HG02610 (cell line): ENCODE measurements around the gene LAP3.
"Not testable (repeated sequence)": the region's sequence is repeated elsewhere in the genome, so short reads cannot be mapped to it uniquely, and the experiment has no call there.

Experiments
- ATAC-seq: cut with Tn5 transposase; IDR thresholded peaks from one replicate; pipeline ENCODE4 v1.9.1; 2021; ENCODE audit warnings: mild to moderate bottlenecking, moderate library complexity; ENCODE audit not compliant: unreplicated experiment

The LAP3 gene

GRCh38 chr4:17576932-17577664, at the start of gene LAP3:
Gene LAP3, plus strand, starts transcription at chr4:17577198. Its CDS starts 268 bp downstream, at chr4:17577466.
- ATAC-seq, result peak; percentile 85

DNA sequence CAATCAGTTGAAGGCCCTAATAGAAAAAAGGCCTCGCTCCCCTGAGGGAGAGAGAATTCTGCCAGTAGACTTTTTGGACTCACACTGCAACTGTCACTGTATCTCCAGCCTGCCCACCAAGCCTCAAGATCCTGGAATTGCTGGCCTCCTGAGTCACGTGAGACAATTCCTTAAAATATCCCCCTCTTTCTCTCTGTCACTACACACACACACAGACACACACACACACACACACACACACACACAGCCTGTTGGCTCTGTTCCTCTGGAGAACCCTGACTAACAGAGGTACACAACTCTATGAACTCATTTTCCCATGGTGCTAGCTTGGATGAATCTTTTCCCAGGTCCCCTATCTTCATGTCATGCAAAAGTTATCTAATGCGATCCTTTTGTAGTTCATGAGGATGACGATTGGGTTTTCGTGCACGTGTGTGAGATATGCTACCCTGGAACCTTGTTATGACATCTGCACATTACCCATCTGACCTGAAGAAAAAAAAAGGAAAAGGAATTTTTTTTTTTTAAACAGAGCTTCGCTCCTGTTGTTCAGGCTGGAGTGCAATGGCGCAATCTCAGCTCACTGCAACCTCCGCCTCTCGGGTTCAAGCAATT, 48.3 kb upstream of the LAP3 start:
- no peak for ATAC-seq

DNA sequence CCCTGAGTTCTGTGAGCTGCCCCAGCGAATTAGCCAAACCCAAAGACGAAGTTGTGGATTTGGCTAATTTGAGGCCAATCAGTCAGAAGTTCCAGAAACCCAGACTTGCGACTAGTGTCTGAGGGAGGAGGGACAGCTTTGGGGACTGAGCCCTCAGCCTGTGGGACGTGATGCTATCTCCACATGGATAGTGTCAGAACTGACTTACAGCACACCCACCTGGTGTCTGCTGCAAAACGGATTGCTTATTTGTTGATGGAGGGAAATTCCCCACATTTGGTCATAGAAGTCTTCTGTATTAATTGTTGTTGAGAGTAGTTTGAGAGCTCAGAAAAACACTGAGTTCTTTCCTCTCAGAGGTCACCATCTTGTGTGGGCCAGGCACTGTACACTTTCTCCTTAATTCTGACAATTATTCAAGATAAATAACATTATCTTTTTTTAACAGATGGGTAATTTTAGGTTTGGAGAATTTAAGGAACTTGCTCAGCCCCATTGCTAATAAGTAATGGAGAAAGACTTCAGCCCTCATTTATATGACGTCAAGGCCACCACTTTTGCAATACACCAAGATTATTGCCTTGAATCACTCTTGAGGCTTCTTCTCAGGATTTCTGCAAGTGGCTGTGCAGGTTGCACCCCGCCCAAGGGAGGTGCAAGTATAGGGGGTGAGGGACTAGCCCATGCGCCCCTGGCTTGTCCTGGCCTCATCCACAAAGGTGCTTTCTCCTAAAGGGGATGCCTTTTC, 45.3 kb upstream of the LAP3 start:
- no peak for ATAC-seq

GRCh38 chr4:17534705-17535104, 42.3 kb upstream of the LAP3 start:
- no peak for ATAC-seq

- no peak for ATAC-seq
These were observed 41.8 kb upstream of the LAP3 start for GRCh38 chr4:17535242-17535641.

GRCh38 chr4:17535906-17536305, 41.1 kb upstream of the LAP3 start:
- ATAC-seq, result no peak

- ATAC-seq, result not testable (repeated sequence)
These were observed 39.9 kb upstream of the LAP3 start for GRCh38 chr4:17537060-17537459.

DNA sequence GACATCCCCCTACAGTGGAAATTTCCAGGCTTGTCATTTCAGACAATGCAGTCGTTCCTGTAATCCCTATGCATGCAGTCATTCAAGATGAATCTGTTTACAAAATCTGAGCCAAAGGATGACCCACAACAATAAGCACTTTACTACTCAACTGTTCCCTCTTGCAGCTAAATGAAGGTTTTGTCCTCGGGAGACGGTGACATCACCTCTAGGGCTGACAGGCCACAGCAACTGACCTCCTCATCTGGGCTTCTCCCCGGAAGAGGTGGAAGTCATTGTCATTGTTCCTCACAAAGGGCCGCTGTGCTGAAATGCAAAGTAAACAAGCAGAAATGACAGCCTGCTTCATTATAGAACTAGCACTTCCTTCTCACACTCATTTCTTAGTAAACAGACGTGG, 32.8 kb upstream of the LAP3 start:
- no peak for ATAC-seq

- ATAC-seq, result no peak
These were observed 32.2 kb upstream of the LAP3 start for GRCh38 chr4:17544831-17545234.

DNA sequence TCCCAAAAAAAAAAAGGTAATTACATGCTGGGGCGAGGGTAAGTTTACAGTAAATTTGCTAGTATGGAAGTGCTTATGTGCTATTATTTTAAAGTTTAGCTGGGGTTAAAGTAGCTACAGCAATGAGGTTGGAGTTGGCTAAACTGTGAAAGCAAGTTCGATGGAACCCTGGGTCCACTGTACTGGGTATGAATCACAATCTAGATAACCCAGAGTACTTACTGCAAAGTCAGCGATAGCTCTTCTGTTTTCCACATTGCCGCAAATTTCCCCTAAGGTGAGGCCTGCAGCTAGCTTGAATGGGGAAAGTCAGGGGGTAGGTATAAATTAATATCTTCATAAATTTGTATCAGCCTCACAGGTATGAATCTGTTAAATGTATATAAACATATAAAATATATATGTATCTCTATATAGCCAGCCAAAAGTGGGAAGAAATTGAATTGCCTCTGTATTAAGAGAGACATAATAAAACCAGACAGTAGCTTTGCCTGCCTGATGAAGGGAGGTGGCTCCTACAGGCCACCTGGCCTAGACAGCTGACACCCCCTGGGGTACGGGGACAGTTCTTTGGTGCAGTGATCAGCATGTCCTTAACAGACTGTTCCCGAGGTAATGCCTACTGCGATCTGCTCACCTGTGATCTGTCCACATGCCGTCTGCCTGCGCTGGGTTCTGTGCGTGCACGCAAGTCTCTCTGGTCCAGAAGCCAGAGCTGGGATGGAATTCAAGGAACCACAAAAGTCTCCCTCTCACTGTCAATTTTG, 31.4 kb upstream of the LAP3 start:
- ATAC-seq, result no peak

- ATAC-seq, result no peak
These were observed 30.8 kb upstream of the LAP3 start for GRCh38 chr4:17546222-17546621.

- ATAC-seq, result no peak
These were observed 30.3 kb upstream of the LAP3 start for GRCh38 chr4:17546678-17547077.

DNA sequence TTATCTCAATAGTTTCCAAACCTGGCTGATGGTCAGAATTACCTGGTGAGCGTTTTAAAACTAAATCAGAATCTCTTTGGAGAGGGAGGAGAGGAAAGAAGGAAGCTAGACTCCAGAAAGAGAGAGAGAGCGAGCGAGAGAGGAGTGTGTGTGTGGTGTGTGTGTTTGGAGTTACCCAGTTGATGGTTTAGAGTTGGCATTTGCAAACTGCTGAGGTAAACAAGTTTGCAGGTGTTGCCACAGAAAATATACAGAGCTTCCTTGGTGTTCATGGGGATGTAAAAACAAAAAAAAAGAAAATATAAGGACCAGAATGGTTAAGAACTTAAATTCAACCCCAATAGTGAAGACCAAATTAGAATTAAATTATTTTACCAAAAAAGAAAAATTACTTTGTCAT, 26.4 kb upstream of the LAP3 start:
- no peak for ATAC-seq

GRCh38 chr4:17552427-17552826, 24.6 kb upstream of the LAP3 start:
- ATAC-seq, result no peak

- ATAC-seq, result no peak
These were observed 22.4 kb upstream of the LAP3 start for GRCh38 chr4:17554568-17554967.

DNA sequence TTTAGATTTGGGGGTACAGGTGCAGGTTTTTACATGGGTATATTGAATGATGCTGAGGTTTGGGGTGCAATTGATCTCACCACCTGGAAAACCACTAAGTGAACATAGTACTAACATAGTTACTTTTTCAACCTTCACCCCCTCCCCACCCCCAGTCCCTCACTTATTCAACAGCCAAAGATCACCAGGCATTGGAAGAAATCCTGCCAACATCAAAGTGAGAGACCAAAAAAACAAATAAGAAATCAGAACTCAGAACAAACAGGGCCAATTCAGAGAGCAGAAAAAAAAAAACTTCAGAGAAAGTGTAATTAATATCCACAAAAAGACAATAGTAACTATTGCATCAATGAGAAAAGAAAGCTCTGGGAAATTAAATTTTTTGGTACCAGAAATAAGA, 20.5 kb upstream of the LAP3 start:
- no peak for ATAC-seq

DNA sequence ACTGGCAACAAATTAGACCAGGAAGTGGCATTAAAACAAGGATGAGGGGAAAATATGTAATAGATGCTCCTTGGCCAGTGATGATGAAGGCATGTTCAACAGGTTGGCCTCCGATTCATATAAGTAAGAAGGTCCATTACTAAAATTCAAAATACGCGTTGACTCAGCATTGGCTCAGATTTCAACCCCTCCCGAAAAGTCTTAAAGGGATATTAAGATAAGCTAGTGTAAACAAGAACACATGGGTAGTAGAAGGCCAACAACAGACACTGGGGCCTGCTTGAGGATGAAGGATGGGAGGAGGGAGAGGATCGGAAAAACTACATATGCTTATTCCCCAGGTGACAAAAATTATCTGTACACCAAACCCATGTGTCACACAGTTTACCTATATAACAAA, 19.1 kb upstream of the LAP3 start:
- no peak for ATAC-seq

- ATAC-seq, result no peak
These were observed 17.9 kb upstream of the LAP3 start for GRCh38 chr4:17558941-17559708.

DNA sequence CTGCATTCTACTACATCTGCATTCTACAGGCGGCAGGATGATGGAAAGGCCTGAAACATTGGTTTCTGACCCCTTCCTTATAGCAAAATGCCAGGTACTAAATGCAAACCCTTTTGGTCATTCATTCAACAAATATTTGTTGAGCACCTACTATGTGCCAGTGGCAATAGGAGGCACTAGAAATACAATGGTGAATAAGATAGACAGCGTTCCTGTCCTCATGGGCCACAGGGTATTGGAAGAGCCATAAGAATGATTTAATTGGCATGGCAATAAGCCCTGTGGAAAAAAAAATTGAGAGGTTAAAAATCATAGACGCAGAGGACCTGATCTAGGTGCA, 17.3 kb upstream of the LAP3 start:
- no peak for ATAC-seq

GRCh38 chr4:17560065-17560673, 16.8 kb upstream of the LAP3 start:
- ATAC-seq, result no peak
